ENCODE measurements around the gene ATP2A3.

ATP2A3 gene

GRCh38 chr17:3896968-3897235 lies 67.3 kb downstream of the ATP2A3 start:
- Histone ChIP-seq H3K79me2 (ENCODE audit: control insufficient read depth, insufficient read depth, low read length, poor library complexity) (no peaks in the 10 kb centered on the region), H3K14ac (ENCODE audit: low read length) (no peak overlapping the region), H4K91ac (ENCODE audit: low read depth, low read length) (no peak overlapping the region), H3K27ac (ENCODE audit: low read depth, low read length) (no peak overlapping the region), H3K4me1 (ENCODE audit: control insufficient read depth in 1 of 2, insufficient read depth in 2 of 2, low read length in 2 of 2) (peaks cover 4 to 14% of the 10 kb centered on the region in 2 experiments), H3K4ac (ENCODE audit: low read depth, low read length) (no peak overlapping the region), H3K9me3 (ENCODE audit: insufficient read depth, low read depth, low read length) (no peaks in the 10 kb centered on the region), H3K18ac (ENCODE audit: low read length) (no peak overlapping the region), H3K4me2 (ENCODE audit: low read length) (no peak overlapping the region), H2BK120ac (ENCODE audit: insufficient read depth, low read length, poor library complexity) (no peak overlapping the region), H3K4me3 (ENCODE audit: low read depth, low read length) (no peak overlapping the region), H3K36me3 (ENCODE audit: control insufficient read depth in 1 of 2, insufficient read depth in 2 of 2, low read length in 2 of 2) (no peaks in the 10 kb centered on the region), H3K23ac (ENCODE audit: low read length) (no peak overlapping the region), H4K12ac (ENCODE audit: low read depth, low read length) (no peak overlapping the region), H3K9ac (ENCODE audit: low read length) (no peak overlapping the region), H3K27me3 (ENCODE audit: insufficient read depth, low read length) (peaks cover 7% of the 10 kb centered on the region), H4K8ac (ENCODE audit: low read depth, low read length) (no peak overlapping the region), H2BK12ac (ENCODE audit: low read length) (no peak overlapping the region), H2BK5ac (ENCODE audit: low read depth, low read length, poor library complexity) (no peak overlapping the region), H2AK5ac (ENCODE audit: low read length) (no peak overlapping the region), H3K79me1 (ENCODE audit: low read length) (peaks cover 2% of the 10 kb centered on the region), H2AFZ (ENCODE audit: insufficient read depth, low read length, poor library complexity) (no peak overlapping the region)
- DNase-seq: no peak
- no CpG with 5 or more reads among the region's 6 CpGs for WGBS (ENCODE audit: extremely low coverage, insufficient coverage, insufficient read length)

- Histone ChIP-seq H3K23ac (ENCODE audit: low read length) (no peak overlapping the region), H2BK12ac (ENCODE audit: low read length) (no peak overlapping the region), H2AK5ac (ENCODE audit: low read length) (no peak overlapping the region), H3K14ac (ENCODE audit: low read length) (no peak overlapping the region), H3K4ac (ENCODE audit: low read depth, low read length) (no peak overlapping the region), H2BK5ac (ENCODE audit: low read depth, low read length, poor library complexity) (no peak overlapping the region), H4K12ac (ENCODE audit: low read depth, low read length) (no peak overlapping the region), H3K18ac (ENCODE audit: low read length) (no peak overlapping the region), H2AFZ (ENCODE audit: insufficient read depth, low read length, poor library complexity) (no peak overlapping the region), H3K9me3 (ENCODE audit: insufficient read depth, low read depth, low read length) (no peaks in the 10 kb centered on the region), H3K27me3 (ENCODE audit: insufficient read depth, low read length) (peaks cover 13% of the 10 kb centered on the region), H3K36me3 (ENCODE audit: control insufficient read depth in 1 of 2, insufficient read depth in 2 of 2, low read length in 2 of 2) (no peaks in the 10 kb centered on the region), H3K4me2 (ENCODE audit: low read length) (no peak overlapping the region), H2BK120ac (ENCODE audit: insufficient read depth, low read length, poor library complexity) (no peak overlapping the region), H4K91ac (ENCODE audit: low read depth, low read length) (no peak overlapping the region), H3K4me1 (ENCODE audit: control insufficient read depth in 1 of 2, insufficient read depth in 2 of 2, low read length in 2 of 2) (peaks cover 4 to 14% of the 10 kb centered on the region in 2 experiments), H3K4me3 (ENCODE audit: low read depth, low read length) (no peak overlapping the region), H3K9ac (ENCODE audit: low read length) (no peak overlapping the region), H4K8ac (ENCODE audit: low read depth, low read length) (no peak overlapping the region), H3K27ac (ENCODE audit: low read depth, low read length) (no peak overlapping the region), H3K79me1 (ENCODE audit: low read length) (peaks cover 2% of the 10 kb centered on the region), H3K79me2 (ENCODE audit: control insufficient read depth, insufficient read depth, low read length, poor library complexity) (no peaks in the 10 kb centered on the region)
- no CpG with 5 or more reads among the region's 15 CpGs for WGBS (ENCODE audit: extremely low coverage, insufficient coverage, insufficient read length)
- no peak for DNase-seq
Measured at GRCh38 chr17:3896108-3896967, 67.9 kb downstream of the ATP2A3 start.

GRCh38 chr17:3895354-3895753 lies 68.9 kb downstream of the ATP2A3 start:
- H3K4me1 ChIP-seq (ENCODE audit: control insufficient read depth in 1 of 2, insufficient read depth in 2 of 2, low read length in 2 of 2): peaks cover 4 to 14% of the 10 kb centered on the region in 2 experiments
- no peak overlapping the region for H3K14ac ChIP-seq (ENCODE audit: low read length)
- WGBS (ENCODE audit: extremely low coverage, insufficient coverage, insufficient read length): no CpG with 5 or more reads among the region's 3 CpGs
- no peak overlapping the region for H3K27ac ChIP-seq (ENCODE audit: low read depth, low read length)
- H2BK120ac ChIP-seq (ENCODE audit: insufficient read depth, low read length, poor library complexity): no peak overlapping the region
- no peaks in the 10 kb centered on the region for H3K36me3 ChIP-seq (ENCODE audit: control insufficient read depth in 1 of 2, insufficient read depth in 2 of 2, low read length in 2 of 2)
- H3K18ac ChIP-seq (ENCODE audit: low read length): no peak overlapping the region
- H3K9me3 ChIP-seq (ENCODE audit: insufficient read depth, low read depth, low read length): no peaks in the 10 kb centered on the region
- no peak overlapping the region for H3K4me3 ChIP-seq (ENCODE audit: low read depth, low read length)
- H2AFZ ChIP-seq (ENCODE audit: insufficient read depth, low read length, poor library complexity): no peak overlapping the region
- DNase-seq: no peak
- no peak overlapping the region for H3K4me2 ChIP-seq (ENCODE audit: low read length)
- no peaks in the 10 kb centered on the region for H3K79me2 ChIP-seq (ENCODE audit: control insufficient read depth, insufficient read depth, low read length, poor library complexity)
- no peak overlapping the region for H2AK5ac ChIP-seq (ENCODE audit: low read length)
- H2BK5ac ChIP-seq (ENCODE audit: low read depth, low read length, poor library complexity): no peak overlapping the region
- no peak overlapping the region for H3K9ac ChIP-seq (ENCODE audit: low read length)
- no peak overlapping the region for H3K4ac ChIP-seq (ENCODE audit: low read depth, low read length)
- H3K79me1 ChIP-seq (ENCODE audit: low read length): peaks cover 2% of the 10 kb centered on the region
- H3K27me3 ChIP-seq (ENCODE audit: insufficient read depth, low read length): peaks cover 16% of the 10 kb centered on the region
- no peak overlapping the region for H4K91ac ChIP-seq (ENCODE audit: low read depth, low read length)
- no peak overlapping the region for H4K12ac ChIP-seq (ENCODE audit: low read depth, low read length)
- no peak overlapping the region for H3K23ac ChIP-seq (ENCODE audit: low read length)
- H2BK12ac ChIP-seq (ENCODE audit: low read length): no peak overlapping the region
- no peak overlapping the region for H4K8ac ChIP-seq (ENCODE audit: low read depth, low read length)

- Histone ChIP-seq H3K4me2 (ENCODE audit: low read length) (no peak overlapping the region), H3K9ac (ENCODE audit: low read length) (no peak overlapping the region), H3K23ac (ENCODE audit: low read length) (no peak overlapping the region), H4K12ac (ENCODE audit: low read depth, low read length) (no peak overlapping the region), H3K4me1 (ENCODE audit: control insufficient read depth in 1 of 2, insufficient read depth in 2 of 2, low read length in 2 of 2) (peaks cover 4 to 14% of the 10 kb centered on the region in 2 experiments), H2BK12ac (ENCODE audit: low read length) (no peak overlapping the region), H3K18ac (ENCODE audit: low read length) (no peak overlapping the region), H3K4ac (ENCODE audit: low read depth, low read length) (no peak overlapping the region), H3K14ac (ENCODE audit: low read length) (no peak overlapping the region), H2AK5ac (ENCODE audit: low read length) (no peak overlapping the region), H3K79me1 (ENCODE audit: low read length) (peaks cover 2% of the 10 kb centered on the region), H4K91ac (ENCODE audit: low read depth, low read length) (no peak overlapping the region), H3K79me2 (ENCODE audit: control insufficient read depth, insufficient read depth, low read length, poor library complexity) (no peaks in the 10 kb centered on the region), H3K36me3 (ENCODE audit: control insufficient read depth in 1 of 2, insufficient read depth in 2 of 2, low read length in 2 of 2) (no peaks in the 10 kb centered on the region), H4K8ac (ENCODE audit: low read depth, low read length) (no peak overlapping the region), H2BK120ac (ENCODE audit: insufficient read depth, low read length, poor library complexity) (no peak overlapping the region), H3K27me3 (ENCODE audit: insufficient read depth, low read length) (peaks cover 16% of the 10 kb centered on the region), H3K9me3 (ENCODE audit: insufficient read depth, low read depth, low read length) (peaks cover 1% of the 10 kb centered on the region), H2AFZ (ENCODE audit: insufficient read depth, low read length, poor library complexity) (no peak overlapping the region), H3K27ac (ENCODE audit: low read depth, low read length) (no peak overlapping the region), H2BK5ac (ENCODE audit: low read depth, low read length, poor library complexity) (no peak overlapping the region), H3K4me3 (ENCODE audit: low read depth, low read length) (no peak overlapping the region)
- DNase-seq: no peak
- WGBS (ENCODE audit: extremely low coverage, insufficient coverage, insufficient read length): no CpG with 5 or more reads among the region's 2 CpGs
Measured at GRCh38 chr17:3894911-3895343, 69.3 kb downstream of the ATP2A3 start.

All from trophoblast cell (in vitro differentiated cells and primary cell).